H9 (cell line): ENCODE data around the gene HOXA9. TPM values are rescaled to one million over a fixed set of nuclear protein-coding genes. Genes with fewer than 3 reads are reported as not detected.
A peak's percentile ranks its signal among the peaks of the same experiment; 100 is the strongest.

Experiments
- DNase-seq: peaks from one replicate; pipeline ENCODE4 v3.0.0-alpha.2; 2017
- H2AFZ ChIP-seq: one replicate; pipeline ENCODE4 v1.6.1; 2013; ENCODE audit warnings: mild to moderate bottlenecking, low read length, control low read depth, moderate library complexity
- H2AK5ac ChIP-seq: 2 replicates; pipeline ENCODE4 v1.6.1; 2013; ENCODE audit warnings: low read length, control low read depth, mixed read lengths; ENCODE audit not compliant: insufficient read length
- H2BK120ac ChIP-seq: one replicate; pipeline ENCODE4 v1.6.1; 2013; ENCODE audit warnings: low read depth, mild to moderate bottlenecking, low read length, control low read depth, inconsistent platforms; ENCODE audit not compliant: poor library complexity, severe bottlenecking
- H2BK12ac ChIP-seq: 2 replicates; pipeline ENCODE4 v1.6.1; 2013; ENCODE audit warnings: low read length, control low read depth, mixed read lengths, low read depth; ENCODE audit not compliant: insufficient read length
- H2BK15ac ChIP-seq: 2 replicates; pipeline ENCODE4 v1.6.1; 2013; ENCODE audit warnings: low read depth, low read length, control low read depth
- H2BK20ac ChIP-seq: one replicate; pipeline ENCODE4 v1.6.1; 2013; ENCODE audit warnings: low read depth, mild to moderate bottlenecking, low read length, control low read depth, inconsistent platforms; ENCODE audit not compliant: poor library complexity, severe bottlenecking
- H2BK5ac ChIP-seq: 2 replicates; pipeline ENCODE4 v1.6.1; 2013; ENCODE audit warnings: low read length, control low read depth, mixed read lengths; ENCODE audit not compliant: insufficient read length
- H3K14ac ChIP-seq: 2 replicates; pipeline ENCODE4 v1.6.1; 2013; ENCODE audit warnings: low read length, control low read depth; ENCODE audit not compliant: insufficient read depth
- H3K18ac ChIP-seq: 2 replicates; pipeline ENCODE4 v1.6.1; 2013; ENCODE audit warnings: low read depth, mild to moderate bottlenecking, mixed read lengths, low read length, control low read depth; ENCODE audit not compliant: insufficient read length
- H3K23ac ChIP-seq: 2 replicates; pipeline ENCODE4 v1.6.1; 2013; ENCODE audit warnings: low read length, control low read depth, mixed read lengths, low read depth; ENCODE audit not compliant: insufficient read length
- H3K23me2 ChIP-seq: 2 replicates; pipeline ENCODE4 v1.6.1; 2013; ENCODE audit warnings: low read depth, mild to moderate bottlenecking, mixed read lengths, low read length, control low read depth; ENCODE audit not compliant: insufficient read length, poor library complexity, severe bottlenecking
- H3K27ac ChIP-seq: 2 replicates; pipeline ENCODE4 v1.5.1; 2013; ENCODE audit warnings: low read length, control low read depth, mixed read lengths, low read depth; ENCODE audit not compliant: insufficient read length
- H3K27me3 ChIP-seq: 2 replicates; pipeline ENCODE4 v1.6.1; 2013; ENCODE audit warnings: low read length, control low read depth, inconsistent platforms; ENCODE audit not compliant: insufficient read depth
- H3K4ac ChIP-seq: 2 replicates; pipeline ENCODE4 v1.6.1; 2013; ENCODE audit warnings: low read depth, mild to moderate bottlenecking, control low read depth, inconsistent platforms, low read length, moderate library complexity
- H3K4me1 ChIP-seq: 2 replicates; pipeline ENCODE4 v1.6.1; 2013; ENCODE audit warnings: low read length, control low read depth, inconsistent platforms; ENCODE audit not compliant: insufficient read depth
- H3K4me2 ChIP-seq: 2 replicates; pipeline ENCODE4 v1.6.1; 2013; ENCODE audit warnings: low read length, control low read depth, mixed read lengths; ENCODE audit not compliant: insufficient read length, insufficient read depth
- H3K56ac ChIP-seq: 2 replicates; pipeline ENCODE4 v1.6.1; 2013; ENCODE audit warnings: low read depth, mild to moderate bottlenecking, mixed read lengths, low read length, control low read depth; ENCODE audit not compliant: insufficient read length
- H3K79me1 ChIP-seq: 2 replicates; pipeline ENCODE4 v1.6.1; 2013; ENCODE audit warnings: low read depth, mild to moderate bottlenecking, moderate library complexity, low read length, control low read depth, inconsistent platforms; ENCODE audit not compliant: insufficient read depth, poor library complexity, severe bottlenecking
- H3K79me2 ChIP-seq: 2 replicates; pipeline ENCODE4 v1.6.1; 2013; ENCODE audit warnings: low read length, control low read depth, inconsistent platforms; ENCODE audit not compliant: insufficient read depth
- H3K9ac ChIP-seq: 2 replicates; pipeline ENCODE4 v1.6.1; 2013; ENCODE audit warnings: low read length, control low read depth, mixed read lengths; ENCODE audit not compliant: insufficient read length; ENCODE audit errors: extremely low read depth
- H3K9me3 ChIP-seq: one replicate; pipeline ENCODE4 v1.6.1; 2013; ENCODE audit warnings: low read depth, low read length, inconsistent platforms; ENCODE audit not compliant: control insufficient read depth
- H3T11ph ChIP-seq: one replicate; pipeline ENCODE4 v1.6.1; 2013; ENCODE audit warnings: mild to moderate bottlenecking, low read length, control low read depth, inconsistent platforms
- H4K20me1 ChIP-seq: one replicate; pipeline ENCODE4 v1.6.1; 2013; ENCODE audit not compliant: control insufficient read depth, insufficient read length, insufficient read depth
- H4K5ac ChIP-seq: 2 replicates; pipeline ENCODE4 v1.6.1; 2013; ENCODE audit warnings: low read depth, mild to moderate bottlenecking, mixed read lengths, low read length, control low read depth; ENCODE audit not compliant: insufficient read length
- H4K8ac ChIP-seq: replicated peaks from 2 replicates; pipeline ENCODE4 v1.6.1; 2013; ENCODE audit warnings: low read length, control low read depth, mixed read lengths, low read depth; ENCODE audit not compliant: insufficient read length
- H4K91ac ChIP-seq: 2 replicates; pipeline ENCODE4 v1.6.1; 2013; ENCODE audit warnings: low read depth, mild to moderate bottlenecking, moderate library complexity, mixed read lengths, low read length, control low read depth; ENCODE audit not compliant: insufficient read length
- H3K27ac Mint-ChIP-seq, 3 experiments: 2 replicates in 2 of 3; 3 replicates in 1 of 3; pipeline ENCODE4 v1.8.0; 2020 to 2021; ENCODE audit warnings: mixed read lengths in 3 of 3, mild to moderate bottlenecking in 1 of 3, moderate library complexity in 1 of 3
- H3K27me3 Mint-ChIP-seq: 2 replicates; pipeline ENCODE4 v1.8.0; 2021; ENCODE audit warnings: low read depth, mild to moderate bottlenecking, moderate library complexity, mixed read lengths
- H3K36me3 Mint-ChIP-seq, 3 experiments: 2 replicates in 2 of 3; 3 replicates in 1 of 3; pipeline ENCODE4 v1.8.0; 2020 to 2021; ENCODE audit warnings: low read depth in 3 of 3, mixed read lengths in 3 of 3; ENCODE audit not compliant: insufficient read depth in 1 of 3
- H3K4me1 Mint-ChIP-seq, 2 experiments: 2 replicates each; pipeline ENCODE4 v1.8.0; 2020; ENCODE audit warnings: mixed read lengths in 2 of 2
- H3K4me3 Mint-ChIP-seq, 2 experiments: 2 replicates in 1 of 2; 3 replicates in 1 of 2; pipeline ENCODE4 v1.8.0; 2020 to 2021; ENCODE audit warnings: mild to moderate bottlenecking in 2 of 2, mixed read lengths in 2 of 2, moderate library complexity in 1 of 2
- H3K9me3 Mint-ChIP-seq, 2 experiments: 2 replicates in 1 of 2; 3 replicates in 1 of 2; pipeline ENCODE4 v1.8.0; 2020; ENCODE audit warnings: mild to moderate bottlenecking in 2 of 2, mixed read lengths in 2 of 2, moderate library complexity in 1 of 2
- CTCF ChIP-seq: fragments of 200-600 bp; sonication (generic); conservative IDR thresholded peaks from 3 replicates; pipeline ENCODE4 v1.8.0; 2021; ENCODE audit warnings: antibody characterized with exemption, mild to moderate bottlenecking
- WGBS: extraction: QIAGEN DNeasy Blood & Tissue Kit; methylation state at CpG from one replicate; pipeline ENCODE4 v1.1.7; 2013; ENCODE audit warnings: missing lambda C conversion rate, low lambda C conversion rate, mixed read lengths; ENCODE audit not compliant: insufficient read length; ENCODE audit errors: extremely low coverage; 5-methylcytosine and 5-hydroxymethylcytosine counted together
- total RNA-seq: library from RNA; stranded (reverse); gene quantifications from 2 replicates; pipeline ENCODE4 v1.2.1, GENCODE V29; 2021

The HOXA9 gene
- total RNA-seq, 1 experiment from 2014 or later = not detected

GRCh38 chr7:27211764-27212204 lies 46.4 kb upstream of the HOXA9 start:
- no peak for DNase-seq
- H2BK5ac ChIP-seq = no peak overlapping the region
- no peak overlapping the region for H3K9ac ChIP-seq
- H3K18ac ChIP-seq = no peak overlapping the region
- Mint-ChIP-seq H3K27ac (no peak overlapping the region), H3K9me3 (peaks cover 0 to 3% of the 10 kb centered on the region in 2 experiments; a peak in 2 of 5 replicates), H3K4me3 (peak overlapping the region in 1 of 2 experiments; percentile 23; a peak in 1 of 5 replicates), H3K4me1 (peaks cover 16 to 29% of the 10 kb centered on the region in 2 experiments), H3K36me3 (no peaks in the 10 kb centered on the region), H3K27me3 (peaks cover 100% of the 10 kb centered on the region)
- no peak overlapping the region for H2AFZ ChIP-seq
- TF ChIP-seq CTCF = no peak
- H3K4me2 ChIP-seq = no peak overlapping the region
- no peak overlapping the region for H3K27ac ChIP-seq
- no peak overlapping the region for H2BK120ac ChIP-seq
- no peak overlapping the region for H3K23ac ChIP-seq
- H4K91ac ChIP-seq = no peak overlapping the region
- H4K5ac ChIP-seq = no peak overlapping the region
- no peak overlapping the region for H3K4ac ChIP-seq
- no peak overlapping the region for H4K8ac ChIP-seq
- no peak overlapping the region for H3K56ac ChIP-seq
- H3K4me1 ChIP-seq = no peaks in the 10 kb centered on the region
- H3K79me2 ChIP-seq = no peaks in the 10 kb centered on the region
- peaks cover 100% of the 10 kb centered on the region for H3K27me3 ChIP-seq
- H3K23me2 ChIP-seq = peaks cover 8% of the 10 kb centered on the region
- no peaks in the 10 kb centered on the region for H4K20me1 ChIP-seq
- no CpG with 5 or more reads among the region's 3 CpGs for WGBS
- H2BK20ac ChIP-seq = no peak overlapping the region
- H2BK15ac ChIP-seq = no peak overlapping the region
- H2BK12ac ChIP-seq = no peak overlapping the region
- no peak overlapping the region for H3K14ac ChIP-seq
- no peaks in the 10 kb centered on the region for H3K79me1 ChIP-seq
- no peaks in the 10 kb centered on the region for H3K9me3 ChIP-seq
- no peak overlapping the region for H2AK5ac ChIP-seq
- H3T11ph ChIP-seq = no peak overlapping the region
